ENCODE measurements around the gene MUC6.

MUC6 gene

GRCh38 chr11:984546-984945 lies 52.0 kb downstream of the MUC6 start:
- no peak overlapping the region for H3K27ac ChIP-seq (ENCODE audit: insufficient read depth in 1 of 2, low read depth in 1 of 2, low read length in 2 of 2, poor library complexity in 1 of 2, severe bottlenecking in 2 of 2)
- WGBS (ENCODE audit: insufficient coverage), result over 99% methylated on average over 15 of the region's 15 CpGs
- DNase-seq, result no peak
- H3K4me1 ChIP-seq (ENCODE audit: control extremely low read depth in 1 of 4, control insufficient read depth in 4 of 4, insufficient read depth in 4 of 4, low read length in 3 of 4), result no peaks in the 10 kb centered on the region
- no peaks in the 10 kb centered on the region for H3K9me3 ChIP-seq (ENCODE audit: control extremely low read depth in 1 of 5, control insufficient read depth in 4 of 5, insufficient read depth in 2 of 5, low read depth in 1 of 5, low read length in 4 of 5)
- no peak overlapping the region for H3K4me3 ChIP-seq (ENCODE audit: control insufficient read depth in 1 of 7, extremely low read depth in 1 of 7, insufficient read depth in 4 of 7, low read depth in 2 of 7, low read length in 6 of 7)
- peaks cover 30 to 69% (median 57%) of the 10 kb centered on the region in 4 experiments for H3K36me3 ChIP-seq (ENCODE audit: control insufficient read depth in 4 of 4, insufficient read depth in 4 of 4, low read length in 3 of 4)
- ChIA-PET CTCF (interaction anchor here (1.0 to 1.3 kb wide), 2 partner anchors 10 to 60 kb away, joined by 3 to 5 read pairs; no protein-coding TSS in a partner anchor), POLR2A (no interaction called here)
- no peaks in the 10 kb centered on the region for H3K27me3 ChIP-seq (replicated peaks in 2 of 5; ENCODE audit: control insufficient read depth in 4 of 5, insufficient read depth in 5 of 5, low read length in 4 of 5)

DNA sequence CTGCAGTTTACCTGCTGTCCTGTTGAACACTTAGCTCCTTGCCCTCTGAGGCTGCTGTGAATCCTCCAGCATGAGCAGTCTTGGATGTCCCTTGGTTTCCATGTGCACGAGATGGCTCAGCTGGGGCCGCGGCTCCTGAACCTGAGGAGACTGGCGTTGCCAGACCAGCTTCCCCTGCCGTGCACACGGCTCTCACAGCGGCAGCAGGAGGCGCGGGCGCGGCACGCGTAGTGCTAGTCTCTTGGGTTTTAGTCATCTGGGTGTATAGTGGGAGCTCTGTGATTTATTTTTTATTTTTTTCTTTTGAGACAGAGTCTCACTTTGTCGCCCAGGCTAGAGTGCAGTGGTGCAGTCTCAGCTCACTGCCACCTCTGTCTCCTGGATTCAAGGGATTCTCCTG lies 54.8 kb downstream of the MUC6 start:
- no peak for DNase-seq
- Histone ChIP-seq H3K27ac (ENCODE audit: insufficient read depth in 1 of 2, low read depth in 1 of 2, low read length in 2 of 2, poor library complexity in 1 of 2, severe bottlenecking in 2 of 2) (no peak overlapping the region), H3K4me3 (ENCODE audit: control insufficient read depth in 1 of 7, extremely low read depth in 1 of 7, insufficient read depth in 4 of 7, low read depth in 2 of 7, low read length in 6 of 7) (no peak overlapping the region), H3K4me1 (ENCODE audit: control extremely low read depth in 1 of 4, control insufficient read depth in 4 of 4, insufficient read depth in 4 of 4, low read length in 3 of 4) (peaks cover 0 to 4% (median 2%) of the 10 kb centered on the region in 4 experiments), H3K27me3 (replicated peaks in 2 of 5; ENCODE audit: control insufficient read depth in 4 of 5, insufficient read depth in 5 of 5, low read length in 4 of 5) (no peaks in the 10 kb centered on the region), H3K36me3 (ENCODE audit: control insufficient read depth in 4 of 4, insufficient read depth in 4 of 4, low read length in 3 of 4) (peaks cover 20 to 71% (median 50%) of the 10 kb centered on the region in 4 experiments), H3K9me3 (ENCODE audit: control extremely low read depth in 1 of 5, control insufficient read depth in 4 of 5, insufficient read depth in 2 of 5, low read depth in 1 of 5, low read length in 4 of 5) (no peaks in the 10 kb centered on the region)
- POLR2A ChIA-PET, result no interaction called here
- CTCF ChIA-PET, result interaction anchor here (0.9 to 1.1 kb wide), 3 partner anchors 9 to 52 kb away, joined by 3 to 4 read pairs (median 3); no protein-coding TSS in a partner anchor
- 95% methylated on average over 11 of the region's 14 CpGs for WGBS (ENCODE audit: insufficient coverage)

DNA sequence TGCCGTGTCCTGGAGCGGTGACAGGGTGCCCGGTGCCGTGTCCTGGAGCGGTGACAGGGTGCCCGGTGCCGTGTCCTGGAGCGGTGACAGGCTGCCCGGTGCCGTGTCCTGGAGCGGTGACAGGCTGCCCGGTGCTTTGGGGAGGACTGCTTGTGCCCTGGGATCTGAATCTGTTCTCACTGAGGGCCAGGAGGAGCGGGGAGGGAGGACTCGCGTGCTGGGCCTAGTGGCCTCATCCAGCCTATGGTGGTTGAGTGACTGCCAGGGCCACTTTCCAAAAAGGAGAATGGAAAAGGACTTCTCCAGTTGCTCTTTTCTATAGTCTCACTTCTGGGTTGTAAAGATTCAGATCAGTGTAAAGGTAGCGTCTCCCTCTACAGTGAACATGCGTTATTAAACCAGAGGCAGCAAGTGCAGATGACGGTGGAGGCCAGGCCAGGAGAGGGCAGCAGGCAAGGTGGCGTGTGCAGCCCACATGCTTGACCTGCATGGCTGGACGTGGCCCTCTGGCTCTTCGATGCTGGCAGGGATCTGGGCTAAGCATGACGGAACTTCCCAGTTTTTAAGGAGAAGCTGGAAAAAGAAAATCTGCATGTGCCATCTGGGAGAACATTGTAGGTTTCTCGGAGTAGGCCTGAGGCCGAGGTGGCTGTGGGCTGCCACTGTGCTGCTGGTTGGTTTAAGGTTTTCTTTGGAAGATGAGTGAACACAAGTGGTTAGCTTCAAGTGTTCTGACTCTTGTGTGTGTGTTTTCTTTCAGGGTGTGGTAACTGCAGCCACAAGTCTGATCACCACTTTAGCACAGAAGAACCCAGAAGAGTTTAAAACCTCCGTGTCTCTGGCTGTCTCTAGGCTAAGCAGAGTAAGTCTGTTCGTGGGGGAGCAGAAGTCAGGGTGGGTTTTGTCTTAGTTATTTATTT lies 55.8 kb downstream of the MUC6 start:
- CTCF ChIA-PET, result interaction anchor here (0.9 to 1.1 kb wide), 3 partner anchors 8 to 51 kb away, joined by 3 to 4 read pairs (median 3); no protein-coding TSS in a partner anchor
- POLR2A ChIA-PET, result no interaction called here
- Histone ChIP-seq H3K4me1 (ENCODE audit: control extremely low read depth in 1 of 4, control insufficient read depth in 4 of 4, insufficient read depth in 4 of 4, low read length in 3 of 4) (peaks cover 0 to 13% (median 11%) of the 10 kb centered on the region in 4 experiments), H3K9me3 (ENCODE audit: control extremely low read depth in 1 of 5, control insufficient read depth in 4 of 5, insufficient read depth in 2 of 5, low read depth in 1 of 5, low read length in 4 of 5) (no peaks in the 10 kb centered on the region), H3K27ac (ENCODE audit: insufficient read depth in 1 of 2, low read depth in 1 of 2, low read length in 2 of 2, poor library complexity in 1 of 2, severe bottlenecking in 2 of 2) (no peak overlapping the region), H3K36me3 (ENCODE audit: control insufficient read depth in 4 of 4, insufficient read depth in 4 of 4, low read length in 3 of 4) (peaks cover 11 to 65% (median 43%) of the 10 kb centered on the region in 4 experiments), H3K4me3 (ENCODE audit: control insufficient read depth in 1 of 7, extremely low read depth in 1 of 7, insufficient read depth in 4 of 7, low read depth in 2 of 7, low read length in 6 of 7) (no peak overlapping the region), H3K27me3 (replicated peaks in 2 of 5; ENCODE audit: control insufficient read depth in 4 of 5, insufficient read depth in 5 of 5, low read length in 4 of 5) (no peaks in the 10 kb centered on the region)
- over 99% methylated on average over 19 of the region's 26 CpGs for WGBS (ENCODE audit: insufficient coverage)
- no peak for DNase-seq

DNA sequence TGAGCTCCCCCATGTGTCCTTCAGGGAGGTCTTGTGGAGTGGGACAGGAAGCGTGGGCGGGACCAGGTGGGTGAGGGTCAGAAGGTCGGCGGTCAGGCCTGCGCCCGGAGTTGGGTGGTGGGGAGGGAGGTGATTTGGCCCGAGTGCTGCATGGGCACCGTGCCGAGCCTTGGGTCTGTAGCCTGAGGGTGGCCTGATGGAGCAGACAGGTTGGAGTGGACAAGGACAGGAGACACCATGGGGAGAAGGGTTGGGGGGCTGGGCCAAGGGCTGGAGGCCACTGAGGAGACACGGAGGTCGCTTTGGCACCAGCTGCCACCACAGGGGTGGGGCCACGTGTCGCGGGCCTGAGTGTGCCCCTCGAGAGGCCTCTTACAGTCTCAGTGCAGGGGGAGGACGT lies 57.7 kb downstream of the MUC6 start:
- 93% methylated on average over 16 of the region's 16 CpGs for whole genome bisulfite sequencing (ENCODE audit: insufficient coverage)
- H3K9me3 ChIP-seq (ENCODE audit: control extremely low read depth in 1 of 5, control insufficient read depth in 4 of 5, insufficient read depth in 2 of 5, low read depth in 1 of 5, low read length in 4 of 5), result no peaks in the 10 kb centered on the region
- POLR2A ChIA-PET, result no interaction called here
- H3K27ac ChIP-seq (ENCODE audit: insufficient read depth in 1 of 2, low read depth in 1 of 2, low read length in 2 of 2, poor library complexity in 1 of 2, severe bottlenecking in 2 of 2), result no peak overlapping the region
- DNase-seq, result no peak
- peaks cover under 1 to 57% (median 36%) of the 10 kb centered on the region in 4 experiments for H3K36me3 ChIP-seq (ENCODE audit: control insufficient read depth in 4 of 4, insufficient read depth in 4 of 4, low read length in 3 of 4)
- H3K27me3 ChIP-seq (replicated peaks in 2 of 5; ENCODE audit: control insufficient read depth in 4 of 5, insufficient read depth in 5 of 5, low read length in 4 of 5), result no peaks in the 10 kb centered on the region
- H3K4me3 ChIP-seq (ENCODE audit: control insufficient read depth in 1 of 7, extremely low read depth in 1 of 7, insufficient read depth in 4 of 7, low read depth in 2 of 7, low read length in 6 of 7), result no peak overlapping the region
- CTCF ChIA-PET, result interaction anchor here (0.8 to 5.2 kb wide), 3 partner anchors 10 to 131 kb away, joined by 3 to 29 read pairs (median 3); no protein-coding TSS in a partner anchor
- peaks cover 0 to 13% (median 11%) of the 10 kb centered on the region in 4 experiments for H3K4me1 ChIP-seq (ENCODE audit: control extremely low read depth in 1 of 4, control insufficient read depth in 4 of 4, insufficient read depth in 4 of 4, low read length in 3 of 4)

- no peak overlapping the region for H3K4me3 ChIP-seq (ENCODE audit: control insufficient read depth in 1 of 7, extremely low read depth in 1 of 7, insufficient read depth in 4 of 7, low read depth in 2 of 7, low read length in 6 of 7)
- no peak for DNase-seq
- no peaks in the 10 kb centered on the region for H3K27me3 ChIP-seq (replicated peaks in 2 of 5; ENCODE audit: control insufficient read depth in 4 of 5, insufficient read depth in 5 of 5, low read length in 4 of 5)
- H3K27ac ChIP-seq (ENCODE audit: insufficient read depth in 1 of 2, low read depth in 1 of 2, low read length in 2 of 2, poor library complexity in 1 of 2, severe bottlenecking in 2 of 2), result no peak overlapping the region
- no peaks in the 10 kb centered on the region for H3K9me3 ChIP-seq (ENCODE audit: control extremely low read depth in 1 of 5, control insufficient read depth in 4 of 5, insufficient read depth in 2 of 5, low read depth in 1 of 5, low read length in 4 of 5)
- POLR2A ChIA-PET, result interaction anchor here (0.6 kb wide), 1 partner anchor 43 kb away, joined by 4 read pairs; no protein-coding TSS in a partner anchor
- H3K4me1 ChIP-seq (ENCODE audit: control extremely low read depth in 1 of 4, control insufficient read depth in 4 of 4, insufficient read depth in 4 of 4, low read length in 3 of 4), result peaks cover 0 to 13% (median 11%) of the 10 kb centered on the region in 4 experiments
- peaks cover 2 to 61% (median 38%) of the 10 kb centered on the region in 4 experiments for H3K36me3 ChIP-seq (ENCODE audit: control insufficient read depth in 4 of 4, insufficient read depth in 4 of 4, low read length in 3 of 4)
- CTCF ChIA-PET, result interaction anchor here (0.8 to 5.2 kb wide), 3 partner anchors 10 to 131 kb away, joined by 3 to 29 read pairs (median 3); no protein-coding TSS in a partner anchor
- WGBS (ENCODE audit: insufficient coverage), result 94% methylated on average over 22 of the region's 28 CpGs
Observed at GRCh38 chr11:977830-978720, 58.4 kb downstream of the MUC6 start.

DNA sequence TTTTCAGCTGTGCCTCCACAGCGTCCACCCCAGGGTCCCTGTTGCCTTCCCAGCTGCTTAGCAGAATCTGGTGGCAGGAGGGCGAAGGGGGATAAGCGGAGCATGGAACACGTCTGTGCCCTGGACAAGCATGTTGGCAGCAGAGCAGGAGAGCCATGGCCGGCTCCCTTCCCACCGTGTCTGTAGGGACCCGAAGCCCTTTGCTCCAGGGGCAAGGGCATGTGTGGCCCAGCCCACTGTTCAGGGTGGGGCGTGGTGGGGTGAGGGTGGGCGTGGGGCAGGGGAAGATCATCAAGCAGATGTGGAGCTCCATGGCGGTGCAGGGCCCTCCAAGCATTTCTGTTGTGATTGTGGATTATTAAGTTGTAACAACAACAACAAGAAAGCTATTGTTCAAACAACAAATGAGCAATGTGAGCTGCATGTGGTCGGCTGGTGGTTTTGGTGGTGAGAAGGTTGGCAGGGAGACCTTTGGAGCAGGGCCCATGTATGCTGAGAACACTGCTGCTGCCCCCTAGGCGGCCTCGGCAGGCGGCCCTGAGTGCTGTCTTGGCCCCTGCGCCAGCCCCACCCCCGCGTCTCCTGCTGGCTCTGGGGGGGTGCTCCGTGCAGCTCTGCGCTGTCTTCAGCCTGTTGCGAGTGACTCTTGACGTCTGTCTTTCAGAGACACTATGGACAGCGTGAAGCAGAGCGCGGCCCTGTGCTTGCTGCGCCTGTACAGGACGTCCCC lies 59.9 kb downstream of the MUC6 start:
- CTCF ChIA-PET, result interaction anchor here (0.6 to 5.2 kb wide), 7 partner anchors 32 to 129 kb away, joined by 3 to 29 read pairs (median 3); partner anchors contain the start of gene AP2A2

More for the DNA sequence above, 59.9 kb downstream of the MUC6 start:
- Histone ChIP-seq H3K27me3 (replicated peaks in 2 of 5; ENCODE audit: control insufficient read depth in 4 of 5, insufficient read depth in 5 of 5, low read length in 4 of 5) (no peaks in the 10 kb centered on the region), H3K4me3 (ENCODE audit: control insufficient read depth in 1 of 7, extremely low read depth in 1 of 7, insufficient read depth in 4 of 7, low read depth in 2 of 7, low read length in 6 of 7) (no peak overlapping the region), H3K27ac (ENCODE audit: insufficient read depth in 1 of 2, low read depth in 1 of 2, low read length in 2 of 2, poor library complexity in 1 of 2, severe bottlenecking in 2 of 2) (no peak overlapping the region), H3K9me3 (ENCODE audit: control extremely low read depth in 1 of 5, control insufficient read depth in 4 of 5, insufficient read depth in 2 of 5, low read depth in 1 of 5, low read length in 4 of 5) (no peaks in the 10 kb centered on the region), H3K4me1 (ENCODE audit: control extremely low read depth in 1 of 4, control insufficient read depth in 4 of 4, insufficient read depth in 4 of 4, low read length in 3 of 4) (peaks cover 0 to 20% (median 12%) of the 10 kb centered on the region in 4 experiments), H3K36me3 (ENCODE audit: control insufficient read depth in 4 of 4, insufficient read depth in 4 of 4, low read length in 3 of 4) (peaks cover 4 to 71% (median 45%) of the 10 kb centered on the region in 4 experiments)
- POLR2A ChIA-PET, result interaction anchor here (0.6 kb wide), 1 partner anchor 131 kb away, joined by 3 read pairs; no protein-coding TSS in a partner anchor
- peak; percentile 66 to 69 (median 69) for DNase-seq
- 59% methylated on average over 19 of the region's 26 CpGs for WGBS (ENCODE audit: insufficient coverage)

Measured in common myeloid progenitor, CD34-positive (primary cell).